HG03378 (cell line): Measurements from ENCODE around the gene CHRM1.

Experiments used
- ATAC-seq: cut with Tn5 transposase; IDR thresholded peaks from one replicate; pipeline ENCODE4 v1.9.1; 2021; ENCODE audit warnings: mild to moderate bottlenecking, moderate library complexity; ENCODE audit not compliant: unreplicated experiment

Gene CHRM1

DNA sequence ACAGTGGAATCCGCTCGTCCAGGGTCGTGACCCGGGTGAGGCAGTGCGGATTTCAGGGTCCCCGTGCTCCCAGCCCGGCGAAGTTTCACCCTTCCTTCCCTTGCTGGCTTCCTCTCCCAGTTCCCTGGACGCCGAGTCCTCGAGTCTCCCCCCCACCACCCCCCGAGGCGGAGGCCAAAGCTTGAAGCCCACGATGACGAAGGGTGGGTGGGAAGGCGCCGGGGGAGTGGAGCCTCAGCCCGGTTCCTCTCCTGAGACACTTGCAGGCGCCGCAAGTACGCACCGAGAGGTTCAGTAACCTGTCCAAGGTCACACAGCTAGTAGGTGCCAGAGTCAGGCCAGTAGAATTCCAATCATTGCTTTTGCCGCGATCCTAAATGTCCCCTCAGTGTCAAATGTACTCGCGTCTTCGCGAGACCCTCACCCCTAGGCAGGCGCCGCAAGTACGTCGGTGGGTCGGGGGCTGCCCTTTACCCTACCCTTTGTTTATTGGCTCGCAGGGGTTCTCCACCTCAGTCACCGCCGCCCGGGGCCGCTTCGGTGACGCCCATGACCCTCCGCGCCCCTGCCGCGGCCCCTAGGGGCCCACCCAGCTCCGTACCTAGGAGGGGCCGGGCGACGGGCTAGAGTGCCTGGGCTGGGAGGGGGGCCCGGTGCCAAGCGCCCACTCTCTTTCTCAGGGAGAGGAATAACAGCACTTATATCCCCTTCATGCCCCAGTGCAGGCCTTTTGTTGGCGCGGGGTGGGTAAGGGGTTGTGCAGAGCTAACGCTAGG is 5.7 kb upstream of the CHRM1 start:
- ATAC-seq = no peak

- ATAC-seq = no peak
Observed at GRCh38 chr11:62925745-62926679, 4.8 kb upstream of the CHRM1 start.

- no peak for ATAC-seq
Observed at GRCh38 chr11:62925308-62925707, 4.1 kb upstream of the CHRM1 start.

DNA sequence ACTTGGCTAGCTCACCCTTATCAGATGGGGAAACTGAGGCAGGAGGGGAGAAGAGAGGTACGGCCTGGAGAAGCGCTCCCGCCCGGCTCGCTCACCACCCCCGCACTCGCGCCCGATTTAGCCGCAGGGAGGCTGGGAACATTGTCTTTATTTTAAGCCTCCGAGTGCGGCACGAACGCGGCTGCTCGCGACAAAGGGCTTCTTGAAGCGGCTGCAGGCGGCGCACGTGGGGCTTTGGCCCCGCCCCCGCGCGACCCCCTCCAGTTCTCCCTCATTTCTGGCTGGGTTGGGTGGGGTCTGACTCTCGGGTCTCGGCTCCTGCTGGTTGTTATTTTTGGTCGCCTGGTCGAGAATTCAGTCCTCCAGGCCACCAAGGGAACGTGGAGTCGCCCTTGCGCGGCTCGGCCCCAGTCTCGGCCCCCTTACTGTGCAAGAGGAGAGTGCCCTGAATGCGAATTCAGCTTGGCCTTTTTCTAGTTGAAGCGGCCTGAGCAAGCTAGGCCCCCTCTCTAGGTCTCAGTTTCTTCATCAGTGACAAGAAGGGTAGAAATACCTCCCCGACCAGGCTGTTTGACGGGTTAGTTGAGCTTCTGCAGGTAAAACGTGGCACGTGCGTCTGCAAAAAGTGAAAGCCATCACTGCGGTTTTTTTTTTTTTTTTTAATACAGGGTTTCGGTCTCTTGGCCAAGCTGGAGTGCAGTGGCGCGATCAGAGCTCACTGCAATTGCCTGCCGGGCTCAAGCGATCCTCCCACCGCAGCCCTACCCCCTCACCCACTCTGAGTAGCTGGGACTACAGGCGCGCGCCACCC is 2.6 kb upstream of the CHRM1 start:
- no peak for ATAC-seq

DNA sequence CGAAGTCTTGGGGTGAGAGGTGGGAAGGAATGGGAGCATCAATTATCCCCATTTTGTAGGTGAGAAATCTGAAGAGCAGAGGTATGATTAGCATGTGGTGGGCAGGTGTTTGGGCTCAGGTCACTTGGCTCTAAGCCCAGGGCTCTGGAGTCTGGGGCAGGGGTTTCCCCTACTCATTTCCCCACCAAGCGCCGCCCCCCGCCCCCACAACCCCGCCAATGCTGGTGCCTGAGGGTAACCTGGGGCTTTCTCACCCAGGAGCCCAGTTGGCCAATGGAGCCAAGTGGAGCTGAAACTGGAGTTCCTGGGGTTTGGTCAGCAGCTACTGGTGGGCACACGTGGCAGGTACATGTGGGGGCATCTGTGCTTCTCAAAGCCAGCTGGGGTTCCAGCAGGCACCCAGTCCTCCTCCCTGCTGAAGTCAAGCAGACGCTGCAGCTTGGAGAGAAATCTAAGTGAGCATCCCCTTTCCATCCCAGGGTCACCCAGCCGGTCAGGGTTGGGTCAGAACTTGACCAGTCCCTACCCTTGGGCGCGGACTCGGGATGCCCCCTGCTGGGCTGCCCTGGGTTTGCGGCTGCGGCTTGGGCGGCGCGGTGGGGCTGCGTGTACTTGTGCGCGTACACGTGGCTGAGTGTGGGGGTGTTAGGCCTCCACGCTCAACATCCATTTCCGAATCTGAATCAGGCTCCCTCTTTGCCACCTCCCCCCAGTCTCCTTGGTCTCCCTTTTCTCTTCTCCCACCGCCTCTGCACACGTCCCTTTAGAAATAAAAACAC is 1.7 kb upstream of the CHRM1 start:
- ATAC-seq = no peak

DNA sequence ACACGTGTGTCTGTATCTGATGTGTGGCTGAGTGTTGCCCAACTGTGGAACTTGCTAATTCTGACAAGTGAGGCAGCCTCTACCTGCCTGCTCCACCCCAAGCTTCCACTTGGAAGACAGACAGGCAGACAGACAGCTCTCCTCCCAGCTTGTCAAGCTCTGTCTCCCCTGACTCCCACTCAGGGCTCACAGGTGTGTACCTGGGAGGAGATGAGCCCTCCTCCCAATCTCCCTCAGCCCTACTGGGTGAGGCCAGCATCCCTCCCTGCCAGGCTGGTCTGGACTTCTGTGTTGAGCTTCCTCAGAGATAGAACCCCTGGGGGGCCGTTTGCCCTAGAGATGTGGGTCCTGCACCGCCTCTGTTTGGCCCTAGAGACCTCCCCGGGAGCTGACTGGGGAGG is 1.0 kb upstream of the CHRM1 start:
- no peak for ATAC-seq

DNA sequence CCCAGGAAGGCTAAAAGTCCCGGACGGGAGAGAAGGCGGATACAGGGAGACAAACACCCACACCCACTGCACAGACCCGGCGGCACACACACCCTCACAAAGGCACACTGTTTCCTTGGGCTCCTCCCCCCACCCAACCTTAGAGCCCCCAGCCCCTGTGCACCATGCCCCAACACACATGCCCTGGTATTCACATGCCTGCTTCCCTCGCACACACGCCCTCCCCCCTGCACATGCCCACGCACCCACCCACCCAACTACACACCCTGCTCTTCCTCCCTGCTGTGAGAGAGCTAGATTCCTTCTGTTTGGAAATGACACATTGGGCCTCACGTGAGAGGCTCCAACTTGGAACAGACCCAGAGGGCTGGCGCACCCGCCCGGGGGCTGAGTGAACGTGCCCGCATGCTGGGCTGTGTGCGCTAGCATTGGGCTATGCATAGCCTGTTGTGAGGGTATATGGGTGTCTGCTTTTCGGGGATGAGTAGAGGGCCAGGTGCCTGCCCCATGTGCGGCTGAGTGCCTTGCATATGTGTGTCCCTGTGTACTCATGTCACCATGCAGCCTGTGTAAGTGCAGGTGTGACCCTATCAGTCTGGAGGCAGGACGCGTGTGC is 518 bp upstream of the CHRM1 start:
- ATAC-seq = no peak

DNA sequence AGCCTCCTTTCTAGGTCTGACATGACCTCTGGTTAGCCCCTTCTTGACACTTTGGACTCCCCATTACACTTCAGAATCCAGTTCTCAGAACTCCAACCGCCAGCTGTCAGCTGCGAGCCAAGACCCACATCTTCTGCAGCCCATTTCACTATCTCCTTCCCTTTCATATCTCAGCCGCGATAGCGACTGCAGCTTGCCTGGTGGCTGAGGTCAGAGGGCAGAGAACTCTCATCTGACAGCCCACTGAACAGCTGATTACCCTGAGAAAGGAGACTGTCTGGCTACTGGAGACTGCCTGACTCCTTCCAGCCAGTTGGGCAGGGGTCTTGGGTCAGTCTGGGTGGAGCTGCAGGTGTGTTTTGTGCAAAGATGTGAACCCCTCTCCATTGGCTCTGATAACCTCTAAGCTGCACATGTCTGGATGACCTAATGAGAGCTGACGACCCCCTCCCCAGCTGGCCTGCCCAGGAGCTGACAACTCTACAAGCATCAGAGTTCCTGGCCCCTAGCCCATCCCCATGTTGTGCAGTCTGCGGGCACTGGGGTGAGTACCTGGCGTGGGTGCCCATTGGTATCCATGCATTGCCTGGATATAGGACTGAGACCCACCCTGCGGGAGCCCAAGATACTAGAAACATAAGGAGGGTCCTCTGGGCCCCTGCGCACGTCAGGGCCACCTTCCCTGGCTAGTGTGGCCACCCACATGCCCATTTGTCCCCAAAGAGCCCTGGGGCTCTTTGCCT is 1.1 kb downstream of the CHRM1 start:
- ATAC-seq = no peak

- ATAC-seq = no peak
Observed at GRCh38 chr11:62919476-62919875, 1.7 kb downstream of the CHRM1 start.

DNA sequence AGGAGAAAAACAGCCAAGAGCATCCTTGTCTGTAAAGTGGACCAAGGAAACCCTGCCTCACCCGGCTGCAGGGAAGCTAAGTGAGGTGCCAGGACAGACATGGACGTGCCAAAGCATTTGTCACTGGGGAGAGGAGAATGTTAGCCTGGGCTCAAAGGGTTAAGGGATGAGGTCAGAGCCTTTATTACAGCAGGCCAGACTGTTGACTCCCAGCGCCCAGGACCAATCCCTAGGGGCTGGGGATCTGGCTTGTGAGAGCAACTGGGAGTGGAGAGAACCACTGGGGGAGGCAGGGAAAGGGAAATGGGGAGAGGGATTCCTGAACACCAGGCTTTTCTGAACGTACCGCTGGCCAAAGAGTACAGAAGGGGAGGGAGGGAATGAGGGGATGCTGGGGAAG is 2.6 kb downstream of the CHRM1 start:
- no peak for ATAC-seq

GRCh38 chr11:62917906-62918502 is 3.2 kb downstream of the CHRM1 start:
- no peak for ATAC-seq

DNA sequence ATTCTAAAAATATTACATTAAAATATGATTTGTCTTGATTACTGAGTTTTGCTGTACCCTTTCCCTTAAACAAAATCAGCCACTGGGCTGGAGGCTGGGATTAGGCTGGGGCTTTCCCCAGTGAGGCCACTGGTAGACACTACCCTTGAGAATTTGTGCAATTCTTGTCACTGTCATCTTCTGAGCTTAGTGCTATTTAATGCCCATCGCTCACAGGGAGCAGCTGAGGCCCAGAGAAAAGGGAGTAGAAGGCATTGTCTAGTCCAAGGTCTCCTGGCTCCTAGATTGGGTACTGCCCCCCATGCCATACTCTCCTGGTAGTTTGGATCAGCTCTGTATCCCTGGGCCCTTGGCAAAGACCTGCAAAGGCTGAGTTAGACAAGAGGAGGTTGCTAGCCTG is 6.7 kb downstream of the CHRM1 start:
- no peak for ATAC-seq

GRCh38 chr11:62912268-62912667 is 8.9 kb downstream of the CHRM1 start:
- no peak for ATAC-seq

DNA sequence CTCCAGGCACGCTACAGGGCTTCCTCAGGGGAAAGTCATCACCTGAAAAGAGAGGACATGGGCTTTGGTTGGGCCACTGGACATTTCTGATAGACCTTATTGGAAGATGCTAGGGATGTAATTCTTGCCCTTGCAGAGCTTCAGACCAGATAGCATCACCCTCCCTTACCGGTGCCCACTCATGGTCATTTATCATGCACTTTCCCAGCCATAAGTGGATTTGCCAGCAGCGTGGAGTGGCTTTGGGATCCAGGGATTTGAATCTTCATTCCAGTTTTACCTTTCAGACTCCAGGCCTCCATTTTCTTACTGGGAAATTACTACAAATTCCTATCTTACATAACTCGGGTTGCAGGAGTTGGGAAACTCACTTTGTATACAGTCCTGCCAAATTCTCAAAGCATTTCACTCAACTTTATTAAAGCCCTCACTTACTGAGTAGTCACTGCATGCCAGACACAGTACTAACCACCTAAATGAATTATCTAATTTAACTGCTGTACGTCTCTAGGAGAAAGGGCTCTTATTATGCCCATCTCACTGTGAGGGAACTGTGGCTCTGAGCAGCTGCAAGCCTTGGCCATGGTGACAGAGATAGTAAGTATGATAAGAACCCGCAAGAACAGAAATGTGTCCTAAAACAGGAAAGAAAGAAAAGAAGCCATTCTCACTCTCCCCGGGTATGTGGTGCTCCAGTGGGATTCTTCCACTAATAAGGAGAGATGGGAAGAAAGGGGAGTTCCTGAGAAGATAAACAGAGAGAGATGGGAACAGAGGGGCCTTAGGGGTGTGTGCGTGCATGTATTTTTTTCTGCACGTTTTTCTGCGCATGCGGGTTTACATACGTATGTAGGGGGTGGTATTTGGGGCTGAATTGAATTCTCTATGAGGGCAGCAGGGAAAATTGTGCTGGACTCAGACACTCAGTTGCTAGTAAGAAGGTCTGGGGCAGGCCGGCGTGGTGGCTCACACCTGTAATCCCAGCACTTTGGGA is 9.7 kb downstream of the CHRM1 start:
- ATAC-seq = no peak

- ATAC-seq = no peak
Observed at GRCh38 chr11:62910141-62910882, 10.9 kb downstream of the CHRM1 start.

- no peak for ATAC-seq
Observed at GRCh38 chr11:62909107-62909894, 11.9 kb downstream of the CHRM1 start.
